Esophagus muscularis mucosa (tissue), 4 donors: ENCODE results near the gene ABR.

Experiments used
- CTCF ChIP-seq, 3 experiments: fragments of 200-600 bp in 2 of 3; fragments of 450-650 bp in 1 of 3; sonication (generic) in 2 of 3; IDR thresholded peaks; one replicate each; pipeline ENCODE4 v1.5.1; 2017 to 2019; ENCODE audit warnings: antibody characterized with exemption in 3 of 3, mild to moderate bottlenecking in 2 of 3, moderate library complexity in 1 of 3
- EP300 ChIP-seq: sonication (generic); formaldehyde crosslinking; IDR thresholded peaks from one replicate; pipeline ENCODE4 v1.6.1; 2017; ENCODE audit warnings: antibody characterized with exemption
- POLR2A ChIP-seq: fragments of 450-650 bp; IDR thresholded peaks from one replicate; pipeline ENCODE4 v1.6.1; 2017; ENCODE audit warnings: antibody characterized with exemption, moderate library complexity, mild to moderate bottlenecking, low read depth
- POLR2AphosphoS5 ChIP-seq, 2 donors: sonication (generic); formaldehyde crosslinking; IDR thresholded peaks; one replicate each; pipeline ENCODE4 v1.6.1; 2017; ENCODE audit warnings: antibody characterized with exemption in 2 of 2

GRCh38 chr17:1149869-1150268, 29.9 kb downstream of the ABR start:
- no peak for TF ChIP-seq CTCF (IDR thresholded peaks at IDR 0.05)
- no peak for TF ChIP-seq POLR2A
- TF ChIP-seq POLR2AphosphoS5 (IDR thresholded peaks at IDR 0.05): no peak
- no peak for TF ChIP-seq EP300
